SK-N-SH treated with all-trans-retinoic acid at 6 μM for 48 hours (cell line): Measurements from ENCODE around the gene ARHGEF4.

Source experiments
- ATAC-seq: fragments of 200-7000 bp; cut with Tn5 transposase; 3 replicates; pipeline ENCODE4 v1.9.1; 2020; ENCODE audit warnings: mild to moderate bottlenecking, moderate library complexity
- ARNTL ChIP-seq: fragments of 450-650 bp; formaldehyde crosslinking; IDR thresholded peaks from 2 replicates; pipeline ENCODE4 v1.5.0; 2020; ENCODE audit warnings: low read depth, mild to moderate bottlenecking, moderate library complexity, borderline replicate concordance
- BACH2 ChIP-seq: fragments of 250-450 bp; sonication (Bioruptor Pico); IDR thresholded peaks from 2 replicates; pipeline ENCODE4 v1.9.0; 2021; ENCODE audit warnings: mild to moderate bottlenecking, borderline replicate concordance
- CREB5 ChIP-seq: fragments of 250-450 bp; sonication (Bioruptor Pico); IDR thresholded peaks from 2 replicates; pipeline ENCODE4 v1.5.1; 2020; ENCODE audit warnings: low read depth, mild to moderate bottlenecking, moderate library complexity
- CSDC2 ChIP-seq: fragments of 250-450 bp; sonication (Bioruptor Pico); IDR thresholded peaks from 2 replicates; pipeline ENCODE4 v1.5.0; 2020; ENCODE audit warnings: mild to moderate bottlenecking, moderate library complexity
- ESRRG ChIP-seq: fragments of 250-450 bp; sonication (Bioruptor Pico); IDR thresholded peaks from 2 replicates; pipeline ENCODE4 v1.6.1; 2021; ENCODE audit warnings: mild to moderate bottlenecking
- GLIS3 ChIP-seq: fragments of 250-450 bp; sonication (Bioruptor Pico); IDR thresholded peaks from 2 replicates; pipeline ENCODE4 v1.5.0; 2020; ENCODE audit warnings: mild to moderate bottlenecking, moderate library complexity
- ISL1 ChIP-seq: fragments of 250-450 bp; sonication (Bioruptor Pico); IDR thresholded peaks from 2 replicates; pipeline ENCODE4 v2.1.2; 2022; ENCODE audit warnings: mild to moderate bottlenecking, moderate library complexity
- OSR1 ChIP-seq: fragments of 250-450 bp; sonication (Bioruptor Pico); IDR thresholded peaks from 2 replicates; pipeline ENCODE4 v1.8.0; 2022; ENCODE audit warnings: moderate library complexity, mild to moderate bottlenecking, inconsistent platforms
- PPARA ChIP-seq: fragments of 250-450 bp; sonication (Bioruptor Pico); IDR thresholded peaks from 2 replicates; pipeline ENCODE4 v1.5.0; 2020; ENCODE audit warnings: mild to moderate bottlenecking, borderline replicate concordance
- RARB ChIP-seq: fragments of 250-450 bp; sonication (Bioruptor Pico); IDR thresholded peaks from 2 replicates; pipeline ENCODE4 v1.8.0; 2021; ENCODE audit warnings: mild to moderate bottlenecking, moderate library complexity
- SNAI2 ChIP-seq: fragments of 250-450 bp; sonication (Bioruptor Pico); IDR thresholded peaks from 2 replicates; pipeline ENCODE4 v1.5.0; 2020; ENCODE audit warnings: mild to moderate bottlenecking, moderate library complexity
- TCF4 ChIP-seq: fragments of 250-450 bp; sonication (Bioruptor Pico); IDR thresholded peaks from 2 replicates; pipeline ENCODE4 v1.8.0; 2021; ENCODE audit warnings: mild to moderate bottlenecking, moderate library complexity, borderline replicate concordance
- TOX ChIP-seq: fragments of 250-450 bp; sonication (Bioruptor Pico); IDR thresholded peaks from 2 replicates; pipeline ENCODE4 v1.8.0; 2021; ENCODE audit warnings: mild to moderate bottlenecking, moderate library complexity, borderline replicate concordance
- ZC3H10 ChIP-seq: fragments of 250-450 bp; sonication (Bioruptor Pico); IDR thresholded peaks from 2 replicates; pipeline ENCODE4 v1.5.1; 2021; ENCODE audit warnings: mild to moderate bottlenecking, moderate library complexity
- ZFP3 ChIP-seq: fragments of 250-450 bp; sonication (Bioruptor Pico); IDR thresholded peaks from 2 replicates; pipeline ENCODE4 v1.5.0; 2020; ENCODE audit warnings: mild to moderate bottlenecking, moderate library complexity
- ZFP30 ChIP-seq: fragments of 450-650 bp; formaldehyde crosslinking; IDR thresholded peaks from 2 replicates; pipeline ENCODE4 v1.5.0; 2022; ENCODE audit warnings: mild to moderate bottlenecking, moderate library complexity
- ZNF565 ChIP-seq: fragments of 450-650 bp; formaldehyde crosslinking; conservative IDR thresholded peaks from 2 replicates; pipeline ENCODE4 v1.5.0; 2020; ENCODE audit warnings: low read depth, mild to moderate bottlenecking, moderate library complexity
- ZNF70 ChIP-seq: fragments of 450-650 bp; formaldehyde crosslinking; IDR thresholded peaks from 2 replicates; pipeline ENCODE4 v1.5.0; 2020; ENCODE audit warnings: mild to moderate bottlenecking, moderate library complexity
- ZNF8 ChIP-seq: fragments of 450-650 bp; formaldehyde crosslinking; IDR thresholded peaks from 2 replicates; pipeline ENCODE4 v1.5.0; 2020; ENCODE audit warnings: mild to moderate bottlenecking, moderate library complexity
- TF ChIP-seq, protein P1 (sequence below): fragments of 250-450 bp; sonication (Bioruptor Pico); IDR thresholded peaks from 2 replicates; pipeline ENCODE4 v1.5.1; 2021; ENCODE audit warnings: mild to moderate bottlenecking, moderate library complexity
- TF ChIP-seq, protein P2 (sequence below): fragments of 250-450 bp; sonication (Bioruptor Pico); IDR thresholded peaks from 2 replicates; pipeline ENCODE4 v1.5.0; 2020; ENCODE audit warnings: mild to moderate bottlenecking, moderate library complexity

The ARHGEF4 gene

GRCh38 chr2:130884503-130884902, 47.8 kb downstream of the ARHGEF4 start (continued):
- TF ChIP-seq, protein P1, sequence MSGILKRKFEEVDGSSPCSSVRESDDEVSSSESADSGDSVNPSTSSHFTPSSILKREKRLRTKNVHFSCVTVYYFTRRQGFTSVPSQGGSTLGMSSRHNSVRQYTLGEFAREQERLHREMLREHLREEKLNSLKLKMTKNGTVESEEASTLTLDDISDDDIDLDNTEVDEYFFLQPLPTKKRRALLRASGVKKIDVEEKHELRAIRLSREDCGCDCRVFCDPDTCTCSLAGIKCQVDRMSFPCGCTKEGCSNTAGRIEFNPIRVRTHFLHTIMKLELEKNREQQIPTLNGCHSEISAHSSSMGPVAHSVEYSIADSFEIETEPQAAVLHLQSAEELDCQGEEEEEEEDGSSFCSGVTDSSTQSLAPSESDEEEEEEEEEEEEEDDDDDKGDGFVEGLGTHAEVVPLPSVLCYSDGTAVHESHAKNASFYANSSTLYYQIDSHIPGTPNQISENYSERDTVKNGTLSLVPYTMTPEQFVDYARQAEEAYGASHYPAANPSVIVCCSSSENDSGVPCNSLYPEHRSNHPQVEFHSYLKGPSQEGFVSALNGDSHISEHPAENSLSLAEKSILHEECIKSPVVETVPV: no peak
- TF ChIP-seq ZNF565 (CRISPR knock-in tag) (no peak), BACH2 (CRISPR knock-in tag) (no peak), ZFP30 (CRISPR knock-in tag) (no peak), PPARA (no peak), ZC3H10 (no peak), GLIS3 (CRISPR knock-in tag) (no peak)
- TF ChIP-seq, all 23 proteins: peak for 0

GRCh38 chr2:130887643-130888042, 50.9 kb downstream of the ARHGEF4 start:
- no peak for ATAC-seq
- TF ChIP-seq TOX (CRISPR knock-in tag) (no peak), ZNF8 (CRISPR knock-in tag) (no peak), ZNF70 (no peak), ZC3H10 (no peak), ZFP3 (no peak), ISL1 (no peak), BACH2 (CRISPR knock-in tag) (no peak), TCF4 (CRISPR knock-in tag) (no peak), GLIS3 (CRISPR knock-in tag) (no peak), SNAI2 (no peak), RARB (CRISPR knock-in tag) (no peak), PPARA (no peak), CSDC2 (CRISPR knock-in tag) (no peak)
- TF ChIP-seq, protein P1: no peak

GRCh38 chr2:130890941-130891669, 54.4 kb downstream of the ARHGEF4 start:
- ATAC-seq: no peak
- TF ChIP-seq ESRRG (CRISPR knock-in tag) (no peak), RARB (CRISPR knock-in tag) (no peak), ZC3H10 (no peak), ZNF70 (no peak), BACH2 (CRISPR knock-in tag) (no peak), GLIS3 (CRISPR knock-in tag) (no peak), PPARA (no peak), ARNTL (no peak), CSDC2 (CRISPR knock-in tag) (no peak), ZNF8 (CRISPR knock-in tag) (no peak), SNAI2 (no peak)
- TF ChIP-seq, protein P1: no peak
- TF ChIP-seq, protein P2, sequence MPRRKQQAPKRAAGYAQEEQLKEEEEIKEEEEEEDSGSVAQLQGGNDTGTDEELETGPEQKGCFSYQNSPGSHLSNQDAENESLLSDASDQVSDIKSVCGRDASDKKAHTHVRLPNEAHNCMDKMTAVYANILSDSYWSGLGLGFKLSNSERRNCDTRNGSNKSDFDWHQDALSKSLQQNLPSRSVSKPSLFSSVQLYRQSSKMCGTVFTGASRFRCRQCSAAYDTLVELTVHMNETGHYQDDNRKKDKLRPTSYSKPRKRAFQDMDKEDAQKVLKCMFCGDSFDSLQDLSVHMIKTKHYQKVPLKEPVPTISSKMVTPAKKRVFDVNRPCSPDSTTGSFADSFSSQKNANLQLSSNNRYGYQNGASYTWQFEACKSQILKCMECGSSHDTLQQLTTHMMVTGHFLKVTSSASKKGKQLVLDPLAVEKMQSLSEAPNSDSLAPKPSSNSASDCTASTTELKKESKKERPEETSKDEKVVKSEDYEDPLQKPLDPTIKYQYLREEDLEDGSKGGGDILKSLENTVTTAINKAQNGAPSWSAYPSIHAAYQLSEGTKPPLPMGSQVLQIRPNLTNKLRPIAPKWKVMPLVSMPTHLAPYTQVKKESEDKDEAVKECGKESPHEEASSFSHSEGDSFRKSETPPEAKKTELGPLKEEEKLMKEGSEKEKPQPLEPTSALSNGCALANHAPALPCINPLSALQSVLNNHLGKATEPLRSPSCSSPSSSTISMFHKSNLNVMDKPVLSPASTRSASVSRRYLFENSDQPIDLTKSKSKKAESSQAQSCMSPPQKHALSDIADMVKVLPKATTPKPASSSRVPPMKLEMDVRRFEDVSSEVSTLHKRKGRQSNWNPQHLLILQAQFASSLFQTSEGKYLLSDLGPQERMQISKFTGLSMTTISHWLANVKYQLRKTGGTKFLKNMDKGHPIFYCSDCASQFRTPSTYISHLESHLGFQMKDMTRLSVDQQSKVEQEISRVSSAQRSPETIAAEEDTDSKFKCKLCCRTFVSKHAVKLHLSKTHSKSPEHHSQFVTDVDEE (CRISPR knock-in tag): no peak

DNA sequence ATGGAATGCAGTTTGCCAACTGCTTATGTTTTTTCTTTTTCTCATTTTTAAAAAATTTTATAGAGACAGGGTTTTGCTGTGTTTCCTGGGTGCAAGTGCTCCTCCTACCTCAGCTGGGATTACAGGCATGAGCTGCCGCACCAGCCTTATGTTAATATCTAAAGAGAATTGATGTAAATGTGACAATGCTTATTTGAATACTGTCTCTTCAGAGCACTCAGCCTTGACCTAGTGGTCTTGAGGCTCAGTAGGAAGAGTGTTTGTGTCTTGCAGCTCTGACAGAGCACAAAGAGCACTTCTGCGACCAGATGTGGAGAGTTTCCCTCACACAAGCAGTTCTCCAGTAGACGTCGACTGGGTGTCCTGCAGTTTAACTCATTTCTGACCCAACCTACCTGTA, 55.3 kb downstream of the ARHGEF4 start:
- ATAC-seq: no peak

More for the DNA sequence above, 55.3 kb downstream of the ARHGEF4 start:
- no peak for TF ChIP-seq ESRRG (CRISPR knock-in tag)
- no peak for TF ChIP-seq TCF4 (CRISPR knock-in tag)
- no peak for TF ChIP-seq OSR1 (CRISPR knock-in tag)
- TF ChIP-seq, protein P1: no peak
- no peak for TF ChIP-seq ZFP3
- no peak for TF ChIP-seq SNAI2
- no peak for TF ChIP-seq BACH2 (CRISPR knock-in tag)
- TF ChIP-seq CREB5 (CRISPR knock-in tag): no peak
